Adrenal gland (tissue), 5 donors: Measurements from ENCODE around the gene PROCR.
"Not testable (repeated sequence)": the region's sequence is repeated elsewhere in the genome, so short reads cannot be mapped to it uniquely, and the experiment has no call there.

Experiments
- CTCF ChIP-seq, 6 experiments: fragments of 450-650 bp in 4 of 6; fragments of 200-600 bp in 2 of 6; sonication (generic) in 1 of 6; IDR thresholded peaks; 1 replicate in 5 of 6; 2 replicates in 1 of 6; pipeline versions ENCODE4 v1.5.1 to v1.8.0; 2016 to 2021; ENCODE audit warnings: antibody characterized with exemption in 6 of 6, mild to moderate bottlenecking in 2 of 6, moderate library complexity in 1 of 6
- POLR2A ChIP-seq, 2 donors: fragments of 450-650 bp; IDR thresholded peaks; one replicate each; pipeline ENCODE4 v1.6.1; 2017; ENCODE audit warnings: antibody characterized with exemption in 2 of 2, mild to moderate bottlenecking in 2 of 2, moderate library complexity in 1 of 2
- donor health status: DM: no; HTN: no; CAD: no.

- not testable (repeated sequence) for TF ChIP-seq CTCF, POLR2A (IDR thresholded peaks at IDR 0.05)
These were observed 21.3 kb downstream of the PROCR start for GRCh38 chr20:35193031-35193791.
